Measurements from ENCODE around the gene NEGR1. TPM values are rescaled to one million over a fixed set of nuclear protein-coding genes. Genes with fewer than 3 reads are reported as not detected.

NEGR1 gene
- total RNA-seq, 2 donors from 2014 or later, result not detected

- no peaks in the 10 kb centered on the region for H3K36me3 Mint-ChIP-seq
Observed at GRCh38 chr1:71653952-71654351, 628.4 kb downstream of the NEGR1 start.

GRCh38 chr1:71651214-71651613 is 631.1 kb downstream of the NEGR1 start:
- Mint-ChIP-seq H3K4me3 (no peak overlapping the region), H3K36me3 (no peaks in the 10 kb centered on the region), H3K9me3 (peaks cover 3% of the 10 kb centered on the region), H3K27ac (no peak overlapping the region), H3K4me1 (ENCODE audit: low read depth in 2 of 2) (peaks cover 0 to 3% of the 10 kb centered on the region in 2 donors), H3K27me3 (no peaks in the 10 kb centered on the region)
- DNase-seq (ENCODE audit: low spot score), result no peak
- ATAC-seq, result no peak

More at GRCh38 chr1:71653952-71654351, 628.4 kb downstream of the NEGR1 start:
- Mint-ChIP-seq H3K4me3 (no peak overlapping the region), H3K27me3 (no peaks in the 10 kb centered on the region), H3K27ac (no peak overlapping the region), H3K4me1 (ENCODE audit: low read depth in 2 of 2) (no peaks in the 10 kb centered on the region), H3K9me3 (no peaks in the 10 kb centered on the region)
- ATAC-seq (no peak), DNase-seq (ENCODE audit: low spot score) (no peak)

GRCh38 chr1:71650119-71650518 is 632.2 kb downstream of the NEGR1 start:
- Mint-ChIP-seq H3K4me1 (ENCODE audit: low read depth in 2 of 2) (peaks cover 0 to 3% of the 10 kb centered on the region in 2 donors), H3K27ac (no peak overlapping the region), H3K27me3 (no peaks in the 10 kb centered on the region), H3K9me3 (peaks cover 3% of the 10 kb centered on the region), H3K36me3 (no peaks in the 10 kb centered on the region), H3K4me3 (no peak overlapping the region)
- ATAC-seq (no peak), DNase-seq (ENCODE audit: low spot score) (no peak)

GRCh38 chr1:71649608-71650007 is 632.7 kb downstream of the NEGR1 start:
- Mint-ChIP-seq H3K27ac (no peak overlapping the region), H3K4me1 (ENCODE audit: low read depth in 2 of 2) (peaks cover 0 to 3% of the 10 kb centered on the region in 2 donors), H3K27me3 (no peaks in the 10 kb centered on the region), H3K36me3 (no peaks in the 10 kb centered on the region), H3K4me3 (no peak overlapping the region), H3K9me3 (peaks cover 3% of the 10 kb centered on the region)
- no peak for ATAC-seq
- no peak for DNase-seq (ENCODE audit: low spot score)

- Mint-ChIP-seq H3K27ac (no peak overlapping the region), H3K9me3 (peaks cover 7% of the 10 kb centered on the region), H3K4me1 (ENCODE audit: low read depth in 2 of 2) (peaks cover 0 to 3% of the 10 kb centered on the region in 2 donors), H3K4me3 (no peak overlapping the region), H3K27me3 (no peaks in the 10 kb centered on the region), H3K36me3 (peaks cover 6% of the 10 kb centered on the region)
- DNase-seq (ENCODE audit: low spot score), result no peak
- ATAC-seq, result no peak
Observed at GRCh38 chr1:71647513-71648300, 634.6 kb downstream of the NEGR1 start.

- Mint-ChIP-seq H3K36me3 (peaks cover 6% of the 10 kb centered on the region), H3K27ac (no peak overlapping the region), H3K4me1 (ENCODE audit: low read depth in 2 of 2) (peaks cover 0 to 3% of the 10 kb centered on the region in 2 donors), H3K4me3 (no peak overlapping the region), H3K9me3 (peaks cover 11% of the 10 kb centered on the region), H3K27me3 (no peaks in the 10 kb centered on the region)
- DNase-seq (ENCODE audit: low spot score), result no peak
- no peak for ATAC-seq
Observed at GRCh38 chr1:71645015-71645414, 637.3 kb downstream of the NEGR1 start.

- DNase-seq (ENCODE audit: low spot score) (no peak), ATAC-seq (no peak)
- Mint-ChIP-seq H3K27ac (no peak overlapping the region), H3K9me3 (peaks cover 8% of the 10 kb centered on the region), H3K4me1 (ENCODE audit: low read depth in 2 of 2) (no peaks in the 10 kb centered on the region), H3K27me3 (no peaks in the 10 kb centered on the region), H3K4me3 (no peak overlapping the region), H3K36me3 (peaks cover 6% of the 10 kb centered on the region)
Observed at GRCh38 chr1:71641903-71642302, 640.4 kb downstream of the NEGR1 start.

GRCh38 chr1:71640998-71641397 is 641.3 kb downstream of the NEGR1 start:
- DNase-seq (ENCODE audit: low spot score), result no peak
- H3K4me1 Mint-ChIP-seq (ENCODE audit: low read depth in 2 of 2), result no peaks in the 10 kb centered on the region

GRCh38 chr1:71640116-71640515 is 642.2 kb downstream of the NEGR1 start:
- no peak for ATAC-seq
- H3K4me1 Mint-ChIP-seq (ENCODE audit: low read depth in 2 of 2), result no peaks in the 10 kb centered on the region
- no peak for DNase-seq (ENCODE audit: low spot score)
- no peak overlapping the region for H3K27ac Mint-ChIP-seq
- no peak overlapping the region for H3K4me3 Mint-ChIP-seq
- H3K27me3 Mint-ChIP-seq, result no peaks in the 10 kb centered on the region
- peaks cover 8% of the 10 kb centered on the region for H3K9me3 Mint-ChIP-seq
- H3K36me3 Mint-ChIP-seq, result peaks cover 6% of the 10 kb centered on the region

More at GRCh38 chr1:71640998-71641397, 641.3 kb downstream of the NEGR1 start:
- Mint-ChIP-seq H3K27me3 (no peaks in the 10 kb centered on the region), H3K4me3 (no peak overlapping the region), H3K36me3 (peaks cover 6% of the 10 kb centered on the region), H3K27ac (no peak overlapping the region), H3K9me3 (peaks cover 8% of the 10 kb centered on the region)
- no peak for ATAC-seq

- peaks cover 6% of the 10 kb centered on the region for H3K9me3 Mint-ChIP-seq
Observed at GRCh38 chr1:71638081-71638766, 644.1 kb downstream of the NEGR1 start.

GRCh38 chr1:71635568-71635967 is 646.8 kb downstream of the NEGR1 start:
- no peak overlapping the region for H3K27ac Mint-ChIP-seq
- ATAC-seq (no peak), DNase-seq (ENCODE audit: low spot score) (no peak)
- no peaks in the 10 kb centered on the region for H3K36me3 Mint-ChIP-seq
- H3K4me1 Mint-ChIP-seq (ENCODE audit: low read depth in 2 of 2), result no peaks in the 10 kb centered on the region
- no peak overlapping the region for H3K4me3 Mint-ChIP-seq
- peaks cover 4% of the 10 kb centered on the region for H3K9me3 Mint-ChIP-seq
- H3K27me3 Mint-ChIP-seq, result no peaks in the 10 kb centered on the region

More at GRCh38 chr1:71638081-71638766, 644.1 kb downstream of the NEGR1 start:
- no peak overlapping the region for H3K27ac Mint-ChIP-seq
- no peaks in the 10 kb centered on the region for H3K27me3 Mint-ChIP-seq
- no peak for DNase-seq (ENCODE audit: low spot score)
- ATAC-seq, result no peak
- no peaks in the 10 kb centered on the region for H3K4me1 Mint-ChIP-seq (ENCODE audit: low read depth in 2 of 2)
- H3K4me3 Mint-ChIP-seq, result no peak overlapping the region
- H3K36me3 Mint-ChIP-seq, result no peaks in the 10 kb centered on the region

GRCh38 chr1:71634159-71634558 is 648.2 kb downstream of the NEGR1 start:
- no peak for ATAC-seq
- DNase-seq (ENCODE audit: low spot score), result no peak
- H3K27ac Mint-ChIP-seq, result no peak overlapping the region
- H3K4me3 Mint-ChIP-seq, result no peak overlapping the region
- H3K36me3 Mint-ChIP-seq, result no peaks in the 10 kb centered on the region
- no peaks in the 10 kb centered on the region for H3K27me3 Mint-ChIP-seq
- peaks cover 6% of the 10 kb centered on the region for H3K9me3 Mint-ChIP-seq
- no peaks in the 10 kb centered on the region for H3K4me1 Mint-ChIP-seq (ENCODE audit: low read depth in 2 of 2)

- Mint-ChIP-seq H3K4me1 (ENCODE audit: low read depth in 2 of 2) (no peaks in the 10 kb centered on the region), H3K36me3 (no peaks in the 10 kb centered on the region), H3K27me3 (no peaks in the 10 kb centered on the region), H3K4me3 (no peak overlapping the region), H3K9me3 (peaks cover 6% of the 10 kb centered on the region), H3K27ac (no peak overlapping the region)
- no peak for ATAC-seq
- DNase-seq (ENCODE audit: low spot score), result no peak
Observed at GRCh38 chr1:71630073-71630472, 652.3 kb downstream of the NEGR1 start.

GRCh38 chr1:71625004-71625403 is 657.3 kb downstream of the NEGR1 start:
- no peak overlapping the region for H3K4me3 Mint-ChIP-seq
- no peak for ATAC-seq
- no peaks in the 10 kb centered on the region for H3K4me1 Mint-ChIP-seq (ENCODE audit: low read depth in 2 of 2)
- H3K36me3 Mint-ChIP-seq, result no peaks in the 10 kb centered on the region
- H3K27ac Mint-ChIP-seq, result no peak overlapping the region
- H3K27me3 Mint-ChIP-seq, result no peaks in the 10 kb centered on the region
- no peak for DNase-seq (ENCODE audit: low spot score)
- peaks cover 15% of the 10 kb centered on the region for H3K9me3 Mint-ChIP-seq

Measured in natural killer cell treated with Interleukin-12 subunit alpha and Interleukin-12 subunit beta and Interleukin-15 and Interleukin-18, amount 100 ng/mL, for 72 hours (primary cell).